Stimulated activated naive B cell treated with anti-CD40 and anti-IgM and Interleukin-4, amounts not matched to agents 10 μg/mL and 1 μg/mL and 100 μg/mL, for 72 hours (primary cell): ENCODE measurements around the gene SOX8.
"Not testable (repeated sequence)": the region's sequence is repeated elsewhere in the genome, so short reads cannot be mapped to it uniquely, and the experiment has no call there.

ENCODE experiments used
- ATAC-seq, 2 donors: fragments of 150-1000 bp; cut with Tn5 transposase; replicated peaks; 2 replicates each; pipeline ENCODE4 v1.10.0; 2021; ENCODE audit warnings: moderate library complexity in 1 of 2
- DNase-seq: peaks from one replicate; pipeline ENCODE4 v3.0.0; 2021
- H3K27ac Mint-ChIP-seq: one replicate; pipeline ENCODE4 v1.8.0; 2022; ENCODE audit warnings: mild to moderate bottlenecking, mixed read lengths
- H3K27me3 Mint-ChIP-seq, 2 donors: one replicate each; pipeline ENCODE4 v1.8.0; 2022; ENCODE audit warnings: mixed read lengths in 2 of 2
- H3K36me3 Mint-ChIP-seq, 2 donors: one replicate each; pipeline ENCODE4 v1.8.0; 2022; ENCODE audit warnings: mixed read lengths in 2 of 2, mild to moderate bottlenecking in 1 of 2
- H3K4me1 Mint-ChIP-seq, 2 donors: one replicate each; pipeline ENCODE4 v1.8.0; 2022; ENCODE audit warnings: mixed read lengths in 2 of 2, mild to moderate bottlenecking in 1 of 2
- H3K4me3 Mint-ChIP-seq, 2 donors: one replicate each; pipeline ENCODE4 v1.8.0; 2022; ENCODE audit warnings: mild to moderate bottlenecking in 2 of 2, mixed read lengths in 2 of 2, moderate library complexity in 1 of 2
- H3K9me3 Mint-ChIP-seq, 2 donors: one replicate each; pipeline ENCODE4 v1.8.0; 2022; ENCODE audit warnings: mixed read lengths in 2 of 2, mild to moderate bottlenecking in 1 of 2

The SOX8 gene

GRCh38 chr16:1019231-1020090, 37.9 kb downstream of the SOX8 start:
- DNase-seq (no peak), ATAC-seq (no peak)
- no peaks in the 10 kb centered on the region for H3K36me3 Mint-ChIP-seq
- H3K27ac Mint-ChIP-seq = no peak overlapping the region
- no peaks in the 10 kb centered on the region for H3K9me3 Mint-ChIP-seq
- no peaks in the 10 kb centered on the region for H3K4me1 Mint-ChIP-seq
- H3K27me3 Mint-ChIP-seq = peaks cover 6 to 14% of the 10 kb centered on the region in 2 donors
- H3K4me3 Mint-ChIP-seq = no peak overlapping the region

DNA sequence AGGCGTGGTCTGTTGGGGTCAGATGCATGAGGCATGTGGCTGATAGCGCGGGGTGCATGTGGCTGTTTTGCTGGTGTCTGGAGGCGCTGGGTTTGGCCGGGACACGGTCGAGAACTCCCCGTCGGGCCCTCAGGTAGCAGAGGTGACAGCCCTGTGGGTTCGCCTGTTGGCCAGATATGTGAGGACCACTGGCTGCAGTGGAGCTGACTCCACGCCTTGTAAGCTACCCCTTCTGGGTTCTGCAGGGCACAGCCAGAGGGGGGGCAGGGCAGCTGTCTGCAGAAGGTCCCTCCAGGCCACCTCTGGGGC, 38.5 kb downstream of the SOX8 start:
- no peaks in the 10 kb centered on the region for H3K9me3 Mint-ChIP-seq
- H3K4me1 Mint-ChIP-seq = no peaks in the 10 kb centered on the region
- H3K36me3 Mint-ChIP-seq = no peaks in the 10 kb centered on the region
- DNase-seq = no peak
- no peak for ATAC-seq
- no peak overlapping the region for H3K4me3 Mint-ChIP-seq
- no peak overlapping the region for H3K27ac Mint-ChIP-seq
- H3K27me3 Mint-ChIP-seq = peaks cover 6 to 14% of the 10 kb centered on the region in 2 donors

DNA sequence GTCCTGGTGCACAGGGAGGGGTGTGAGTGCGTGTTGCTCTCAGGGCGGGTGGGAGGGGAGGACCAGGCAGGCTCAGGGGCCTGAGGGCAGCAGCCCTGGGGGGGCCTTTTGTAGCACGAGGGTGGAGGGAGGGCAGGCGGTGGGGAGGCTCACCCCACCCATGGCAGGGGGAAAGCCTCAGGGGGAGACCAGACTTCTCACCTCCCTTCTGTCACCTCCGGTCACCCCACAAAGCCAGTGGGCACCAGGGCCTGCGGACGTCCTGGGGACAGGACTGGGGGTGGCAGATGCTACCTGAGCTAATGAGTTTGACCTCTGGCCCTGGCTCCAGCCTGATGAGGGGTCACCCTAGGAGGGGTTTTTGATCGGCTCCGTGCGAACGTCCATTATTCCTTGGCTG, 39.0 kb downstream of the SOX8 start:
- no peak overlapping the region for H3K4me3 Mint-ChIP-seq
- ATAC-seq (no peak), DNase-seq (no peak)
- H3K36me3 Mint-ChIP-seq = no peaks in the 10 kb centered on the region
- H3K27me3 Mint-ChIP-seq = peaks cover 6 to 14% of the 10 kb centered on the region in 2 donors
- H3K27ac Mint-ChIP-seq = no peak overlapping the region
- no peaks in the 10 kb centered on the region for H3K9me3 Mint-ChIP-seq
- no peaks in the 10 kb centered on the region for H3K4me1 Mint-ChIP-seq

DNA sequence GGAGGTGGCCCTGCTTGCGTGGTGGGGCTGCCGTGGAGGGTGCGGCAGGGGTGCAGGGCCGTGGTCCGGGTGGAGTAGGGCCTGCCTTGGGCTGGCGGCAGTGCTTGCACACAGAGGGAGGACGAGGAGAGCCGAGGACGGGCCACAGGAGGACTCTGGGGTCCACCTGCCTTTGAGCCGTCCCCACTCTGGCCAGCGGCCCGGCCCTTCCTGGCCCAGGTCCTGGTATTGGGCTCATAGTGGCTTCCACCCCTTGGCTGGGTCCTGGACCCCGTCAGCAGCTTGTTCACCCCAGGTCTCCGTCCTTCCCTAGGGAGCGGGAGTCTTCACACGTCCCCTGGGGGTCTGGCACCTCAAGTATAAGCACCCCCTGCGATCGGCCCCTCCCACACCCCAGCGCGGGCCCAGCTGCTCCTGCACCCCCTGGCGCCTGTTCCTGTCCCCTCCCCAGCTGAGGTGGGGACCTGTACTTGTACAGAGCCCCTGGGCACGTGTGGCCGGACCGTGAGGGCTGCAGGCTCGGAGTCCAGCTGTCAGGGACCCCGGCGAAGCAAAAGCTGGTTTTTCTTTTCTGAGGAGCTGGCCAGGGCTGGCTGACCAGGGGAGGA, 40.1 kb downstream of the SOX8 start:
- H3K36me3 Mint-ChIP-seq = no peaks in the 10 kb centered on the region
- H3K27ac Mint-ChIP-seq = no peak overlapping the region
- no peaks in the 10 kb centered on the region for H3K9me3 Mint-ChIP-seq
- no peak overlapping the region for H3K4me3 Mint-ChIP-seq
- H3K27me3 Mint-ChIP-seq = peaks cover 8 to 14% of the 10 kb centered on the region in 2 donors
- DNase-seq (no peak), ATAC-seq (no peak)
- H3K4me1 Mint-ChIP-seq = no peaks in the 10 kb centered on the region

DNA sequence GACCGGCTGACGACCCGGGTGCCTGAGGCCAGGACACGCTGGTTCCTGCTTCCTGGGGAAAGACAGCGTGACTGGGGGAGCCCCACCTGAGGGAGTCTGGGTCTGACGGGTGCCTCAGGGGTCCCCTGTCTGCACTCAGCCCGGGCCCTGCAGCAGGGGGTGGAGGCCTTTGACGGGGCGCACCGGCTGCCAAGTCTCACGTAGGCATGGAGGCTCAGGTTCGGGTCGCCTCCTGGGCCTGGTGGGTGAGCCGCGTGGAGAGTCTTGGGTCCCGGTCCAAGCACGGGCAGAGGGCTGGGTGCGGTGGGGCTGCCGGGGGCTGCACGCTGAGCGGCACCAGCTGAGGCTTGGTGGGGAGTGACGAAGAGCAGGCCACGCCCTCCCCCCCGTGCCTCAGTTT, 40.9 kb downstream of the SOX8 start:
- DNase-seq = no peak
- Mint-ChIP-seq H3K36me3 (no peaks in the 10 kb centered on the region), H3K4me3 (no peak overlapping the region), H3K4me1 (no peaks in the 10 kb centered on the region), H3K27me3 (peaks cover 11 to 14% of the 10 kb centered on the region in 2 donors), H3K27ac (no peak overlapping the region), H3K9me3 (no peaks in the 10 kb centered on the region)
- ATAC-seq = no peak

GRCh38 chr16:1024138-1024537, 42.6 kb downstream of the SOX8 start:
- no peaks in the 10 kb centered on the region for H3K9me3 Mint-ChIP-seq

DNA sequence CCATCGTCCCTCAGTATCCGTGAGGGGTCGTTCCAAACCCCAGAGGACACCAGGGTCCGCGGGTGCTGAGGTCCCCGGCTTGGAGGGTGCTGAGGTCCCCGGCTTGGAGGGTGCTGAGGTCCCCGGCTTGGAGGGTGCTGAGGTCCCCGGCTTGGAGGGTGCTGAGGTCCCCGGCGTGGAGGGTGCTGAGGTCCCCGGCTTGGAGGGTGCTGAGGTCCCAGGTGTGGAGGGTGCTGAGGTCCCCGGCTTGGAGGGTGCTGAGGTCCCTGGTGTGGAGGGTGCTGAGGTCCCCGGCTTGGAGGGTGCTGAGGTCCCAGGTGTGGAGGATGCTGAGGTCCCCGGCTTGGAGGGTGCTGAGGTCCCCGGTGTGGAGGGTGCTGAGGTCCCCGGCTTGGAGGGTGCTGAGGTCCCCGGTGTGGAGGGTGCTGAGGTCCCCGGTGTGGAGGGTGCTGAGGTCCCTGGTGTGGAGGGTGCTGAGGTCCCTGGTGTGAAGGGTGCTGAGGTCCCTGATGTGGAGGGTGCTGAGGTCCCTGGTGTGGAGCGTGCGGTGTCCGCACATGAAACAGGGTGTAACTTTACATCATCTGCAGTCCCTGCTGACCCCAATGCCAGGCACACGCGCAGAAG, 43.7 kb downstream of the SOX8 start:
- H3K27ac Mint-ChIP-seq, H3K4me3 Mint-ChIP-seq, H3K36me3 Mint-ChIP-seq, H3K4me1 Mint-ChIP-seq, H3K9me3 Mint-ChIP-seq, DNase-seq, ATAC-seq: not testable (repeated sequence)
- H3K27me3 Mint-ChIP-seq = peaks cover 13 to 14% of the 10 kb centered on the region in 2 donors

More at GRCh38 chr16:1024138-1024537, 42.6 kb downstream of the SOX8 start:
- H3K4me1 Mint-ChIP-seq = no peaks in the 10 kb centered on the region
- H3K36me3 Mint-ChIP-seq = no peaks in the 10 kb centered on the region
- ATAC-seq = no peak
- H3K27ac Mint-ChIP-seq = no peak overlapping the region
- no peak overlapping the region for H3K4me3 Mint-ChIP-seq
- peaks cover 7 to 10% of the 10 kb centered on the region in 2 donors for H3K27me3 Mint-ChIP-seq
- no peak for DNase-seq

GRCh38 chr16:1026057-1026783, 44.6 kb downstream of the SOX8 start:
- no peaks in the 10 kb centered on the region for H3K36me3 Mint-ChIP-seq
- no peaks in the 10 kb centered on the region for H3K9me3 Mint-ChIP-seq
- no peak for ATAC-seq
- peaks cover 13 to 14% of the 10 kb centered on the region in 2 donors for H3K27me3 Mint-ChIP-seq
- H3K4me1 Mint-ChIP-seq = peaks cover 0 to 2% of the 10 kb centered on the region in 2 donors
- H3K27ac Mint-ChIP-seq = peak overlapping the region; percentile 28
- H3K4me3 Mint-ChIP-seq = no peak overlapping the region
- no peak for DNase-seq

- H3K4me3 Mint-ChIP-seq = no peak overlapping the region
- H3K36me3 Mint-ChIP-seq = no peaks in the 10 kb centered on the region
- DNase-seq (no peak), ATAC-seq (no peak)
- H3K9me3 Mint-ChIP-seq = no peaks in the 10 kb centered on the region
- H3K4me1 Mint-ChIP-seq = peaks cover 0 to 2% of the 10 kb centered on the region in 2 donors
- H3K27ac Mint-ChIP-seq = peak overlapping the region; percentile 28
- H3K27me3 Mint-ChIP-seq = peaks cover 13 to 14% of the 10 kb centered on the region in 2 donors
These were observed 45.4 kb downstream of the SOX8 start for GRCh38 chr16:1026784-1027500.

GRCh38 chr16:1027501-1027815, 45.9 kb downstream of the SOX8 start:
- DNase-seq (no peak), ATAC-seq (no peak)
- peaks cover 0 to 2% of the 10 kb centered on the region in 2 donors for H3K4me1 Mint-ChIP-seq
- no peaks in the 10 kb centered on the region for H3K9me3 Mint-ChIP-seq
- H3K27me3 Mint-ChIP-seq = peaks cover 8 to 14% of the 10 kb centered on the region in 2 donors
- H3K27ac Mint-ChIP-seq = no peak overlapping the region
- no peaks in the 10 kb centered on the region for H3K36me3 Mint-ChIP-seq
- H3K4me3 Mint-ChIP-seq = no peak overlapping the region

DNA sequence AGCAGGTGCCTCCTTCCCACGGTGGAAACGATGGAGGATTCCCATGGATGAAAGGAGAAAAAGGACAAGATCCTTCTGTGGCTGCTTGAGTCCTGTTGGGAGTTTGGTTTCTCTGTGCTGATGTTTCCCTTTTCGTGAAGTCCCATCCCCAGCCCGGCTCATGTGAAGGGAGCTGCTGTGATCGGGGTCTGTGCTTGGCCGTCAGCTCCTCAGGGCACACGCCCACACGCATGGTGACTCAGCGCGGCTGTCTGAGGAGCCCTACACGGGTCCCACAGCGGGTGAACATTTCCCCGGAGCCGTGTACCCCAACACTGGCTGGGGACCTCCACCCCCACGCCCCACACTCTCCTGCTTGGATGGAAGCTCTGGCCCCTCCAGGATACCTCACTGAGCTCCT, 46.5 kb downstream of the SOX8 start:
- Mint-ChIP-seq H3K27me3 (peaks cover 7 to 14% of the 10 kb centered on the region in 2 donors), H3K4me1 (peaks cover 0 to 2% of the 10 kb centered on the region in 2 donors), H3K27ac (no peak overlapping the region), H3K4me3 (no peak overlapping the region), H3K9me3 (no peaks in the 10 kb centered on the region), H3K36me3 (no peaks in the 10 kb centered on the region)
- DNase-seq (no peak), ATAC-seq (no peak)

DNA sequence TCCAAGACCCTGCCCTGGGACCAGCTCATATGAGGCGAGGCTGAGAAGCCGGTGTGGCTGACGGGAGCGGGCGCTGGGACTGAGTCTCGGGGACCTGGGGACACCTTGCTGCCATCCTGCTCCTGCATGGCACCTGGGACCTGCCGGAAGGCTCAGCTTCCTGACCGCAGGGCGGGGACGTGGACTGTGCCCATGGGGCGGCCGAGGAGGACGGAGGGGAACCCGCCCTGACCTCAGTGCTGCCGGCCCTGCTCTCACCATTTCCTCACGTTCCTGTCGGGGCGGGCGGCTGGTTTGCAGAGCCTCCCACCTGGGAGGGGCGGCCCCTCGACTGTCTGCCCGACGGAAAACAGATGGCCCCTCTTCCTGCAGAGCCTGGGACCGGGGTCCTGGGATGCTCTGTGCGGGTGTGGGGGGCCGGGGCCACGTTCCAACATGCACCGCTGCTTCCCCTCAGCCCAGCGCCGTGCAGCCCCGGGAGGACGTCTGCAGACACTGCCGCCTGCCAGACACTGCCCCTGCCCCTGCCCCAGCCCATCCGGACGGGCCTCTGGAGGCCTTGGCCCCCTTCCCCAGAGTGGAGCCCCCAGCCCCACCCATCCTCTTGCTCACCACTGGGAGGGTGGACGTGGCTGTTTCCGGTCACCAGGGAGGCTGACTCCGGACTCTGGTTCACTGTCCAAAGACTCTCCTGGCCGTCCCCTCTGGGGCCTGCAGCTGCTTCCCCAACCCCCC, 47.1 kb downstream of the SOX8 start:
- no peaks in the 10 kb centered on the region for H3K36me3 Mint-ChIP-seq
- ATAC-seq (no peak), DNase-seq (no peak)
- H3K4me3 Mint-ChIP-seq = no peak overlapping the region
- H3K27ac Mint-ChIP-seq = no peak overlapping the region
- H3K27me3 Mint-ChIP-seq = peaks cover 7 to 14% of the 10 kb centered on the region in 2 donors
- no peaks in the 10 kb centered on the region for H3K9me3 Mint-ChIP-seq
- peaks cover 0 to 2% of the 10 kb centered on the region in 2 donors for H3K4me1 Mint-ChIP-seq

GRCh38 chr16:1029259-1029545, 47.6 kb downstream of the SOX8 start:
- peaks cover 7 to 14% of the 10 kb centered on the region in 2 donors for H3K27me3 Mint-ChIP-seq
- H3K4me3 Mint-ChIP-seq = no peak overlapping the region
- H3K4me1 Mint-ChIP-seq = peaks cover 0 to 2% of the 10 kb centered on the region in 2 donors
- ATAC-seq (no peak), DNase-seq (no peak)
- no peaks in the 10 kb centered on the region for H3K36me3 Mint-ChIP-seq
- H3K27ac Mint-ChIP-seq = no peak overlapping the region
- H3K9me3 Mint-ChIP-seq = no peaks in the 10 kb centered on the region
